ENCODE results near the gene USP46.

GRCh38 chr4:52643190-52643589 is 15.9 kb downstream of the USP46 start:
- TF ChIP-seq POLR2A (IDR thresholded peaks at IDR 0.05), result no peak
- no peak for TF ChIP-seq CTCF (IDR thresholded peaks at IDR 0.05)
